T-helper 2 cell treated with Interferon-gamma antibody and Interleukin-4, amounts not matched to agents 100 ng/mL and 5 ng/mL, for 36 hours (primary cell): Measurements from ENCODE around the gene FKTN. TPM values are rescaled to one million over a fixed set of nuclear protein-coding genes. Genes with fewer than 3 reads are reported as not detected.
"Not testable (repeated sequence)": the region's sequence is repeated elsewhere in the genome, so short reads cannot be mapped to it uniquely, and the experiment has no call there.

ENCODE experiments used
- intact Hi-C: fragments of 100-400 bp; cut with micrococcal nuclease; formaldehyde crosslinking; loops from one replicate; pipeline ENCODE4 v1.15.1; 2023
- total RNA-seq: library from RNA; stranded (reverse); gene quantifications from 2 replicates; pipeline ENCODE4 v1.2.3, GENCODE V29; 2022

Gene FKTN
- 11.9 and 12.2 TPM in 2 replicates for total RNA-seq

- intact Hi-C loops = loop anchor here (1.0 to 2.0 kb wide), 4 partner anchors 109 to 811 kb away; partner anchors contain the start of genes FSD1L, NIPSNAP3A, SLC44A1 and TMEM38B
Measured at GRCh38 chr9:105557804-105558610, at the start of gene FKTN. Gene FKTN (plus strand): TSS chr9:105558131. CDS start chr9:105575033, 16,902 bp downstream.

GRCh38 chr9:105508530-105508929 is 49.4 kb upstream of the FKTN start:
- intact Hi-C loops = no loop called here

GRCh38 chr9:105510024-105510423 is 47.9 kb upstream of the FKTN start:
- intact Hi-C loops = no loop called here

- intact Hi-C loops = no loop called here
Measured at GRCh38 chr9:105511446-105511845, 46.5 kb upstream of the FKTN start.

GRCh38 chr9:105515811-105516413 is 42.0 kb upstream of the FKTN start:
- intact Hi-C loops = no loop called here

GRCh38 chr9:105519710-105520369 is 38.1 kb upstream of the FKTN start:
- intact Hi-C loops = not testable (repeated sequence)

GRCh38 chr9:105520992-105521391 is 36.9 kb upstream of the FKTN start:
- intact Hi-C loops = not testable (repeated sequence)

- intact Hi-C loops = not testable (repeated sequence)
Measured at GRCh38 chr9:105522618-105523385, 35.1 kb upstream of the FKTN start.

GRCh38 chr9:105531530-105531929 is 26.4 kb upstream of the FKTN start:
- intact Hi-C loops = no loop called here

GRCh38 chr9:105535920-105536668 is 21.8 kb upstream of the FKTN start:
- intact Hi-C loops = no loop called here

- intact Hi-C loops = no loop called here
Measured at GRCh38 chr9:105539452-105539851, 18.5 kb upstream of the FKTN start.

- intact Hi-C loops = no loop called here
Measured at GRCh38 chr9:105541838-105542237, 16.1 kb upstream of the FKTN start.

GRCh38 chr9:105554042-105554441 is 3.9 kb upstream of the FKTN start:
- intact Hi-C loops = no loop called here

- intact Hi-C loops = no loop called here
Measured at GRCh38 chr9:105572455-105572854, 14.5 kb downstream of the FKTN start.

GRCh38 chr9:105579952-105580351 is 22.0 kb downstream of the FKTN start:
- intact Hi-C loops = not testable (repeated sequence)

GRCh38 chr9:105581550-105581949 is 23.6 kb downstream of the FKTN start:
- intact Hi-C loops = not testable (repeated sequence)

GRCh38 chr9:105593145-105593544 is 35.2 kb downstream of the FKTN start:
- intact Hi-C loops = no loop called here

GRCh38 chr9:105608721-105609598 is 51.0 kb downstream of the FKTN start:
- intact Hi-C loops = loop anchor here (1.0 kb wide), 2 partner anchors 109 to 272 kb away; no protein-coding TSS in a partner anchor

GRCh38 chr9:105621001-105621400 is 63.1 kb downstream of the FKTN start:
- intact Hi-C loops = no loop called here

- intact Hi-C loops = no loop called here
Measured at GRCh38 chr9:105625088-105625487, 67.2 kb downstream of the FKTN start.
